Neural crest cell (in vitro differentiated cells): ENCODE measurements around the gene SUSD2. TPM values are rescaled to one million over a fixed set of nuclear protein-coding genes. Genes with fewer than 3 reads are reported as not detected.
"Not testable (repeated sequence)": the region's sequence is repeated elsewhere in the genome, so short reads cannot be mapped to it uniquely, and the experiment has no call there.

Experiments
- DNase-seq: peaks from one replicate; pipeline ENCODE4 v3.0.0; 2021; ENCODE audit warnings: low read depth, mixed read lengths, low spot score
- H3K27ac Mint-ChIP-seq: one replicate; pipeline ENCODE4 v1.8.0; 2021; ENCODE audit warnings: mild to moderate bottlenecking, mixed read lengths; ENCODE audit not compliant: unreplicated experiment
- H3K27me3 Mint-ChIP-seq: 2 replicates; pipeline ENCODE4 v1.8.0; 2021; ENCODE audit warnings: low read depth, mild to moderate bottlenecking, mixed read lengths
- H3K36me3 Mint-ChIP-seq: 2 replicates; pipeline ENCODE4 v1.8.0; 2021; ENCODE audit warnings: low read depth, mild to moderate bottlenecking, mixed read lengths
- H3K4me1 Mint-ChIP-seq: 2 replicates; pipeline ENCODE4 v1.8.0; 2021; ENCODE audit warnings: mixed read lengths
- H3K4me3 Mint-ChIP-seq: one replicate; pipeline ENCODE4 v1.8.0; 2021; ENCODE audit warnings: mild to moderate bottlenecking, mixed read lengths
- H3K9me3 Mint-ChIP-seq: 2 replicates; pipeline ENCODE4 v1.8.0; 2021; ENCODE audit warnings: mixed read lengths
- CTCF ChIP-seq: fragments of 200-600 bp; sonication (generic); conservative IDR thresholded peaks from 2 replicates; pipeline ENCODE4 v1.5.0; 2021; ENCODE audit warnings: antibody characterized with exemption, mild to moderate bottlenecking
- total RNA-seq: library from RNA; stranded (reverse); gene quantifications from 2 replicates; pipeline ENCODE4 v1.2.1, GENCODE V29; 2021

SUSD2 gene
- total RNA-seq, 1 donor from 2014 or later, result 0.37 TPM

- peaks cover 3% of the 10 kb centered on the region for H3K27me3 Mint-ChIP-seq
- DNase-seq, result no peak
- peaks cover 42% of the 10 kb centered on the region for H3K4me1 Mint-ChIP-seq
- TF ChIP-seq CTCF, result no peak
- peak overlapping the region; percentile 97 for H3K27ac Mint-ChIP-seq
- no peak overlapping the region for H3K4me3 Mint-ChIP-seq
- H3K9me3 Mint-ChIP-seq, result peaks cover 12% of the 10 kb centered on the region
- H3K36me3 Mint-ChIP-seq, result peaks cover 7% of the 10 kb centered on the region
Measured at GRCh38 chr22:24207264-24208011, 26.2 kb downstream of the SUSD2 start.

- Mint-ChIP-seq H3K27me3 (peaks cover 3% of the 10 kb centered on the region), H3K36me3 (peaks cover 7% of the 10 kb centered on the region), H3K4me3 (no peak overlapping the region), H3K27ac (peak overlapping the region; percentile 97), H3K9me3 (peaks cover 12% of the 10 kb centered on the region), H3K4me1 (peaks cover 42% of the 10 kb centered on the region)
- no peak for DNase-seq
- TF ChIP-seq CTCF, result no peak
Measured at GRCh38 chr22:24208012-24208749, 26.9 kb downstream of the SUSD2 start.

- DNase-seq, result no peak
- H3K27ac Mint-ChIP-seq, result no peak overlapping the region
- no peak overlapping the region for H3K4me3 Mint-ChIP-seq
- peaks cover 7% of the 10 kb centered on the region for H3K36me3 Mint-ChIP-seq
- H3K9me3 Mint-ChIP-seq, result peaks cover 10% of the 10 kb centered on the region
- peaks cover 42% of the 10 kb centered on the region for H3K4me1 Mint-ChIP-seq
- no peak for TF ChIP-seq CTCF
- H3K27me3 Mint-ChIP-seq, result peaks cover under 1% of the 10 kb centered on the region
Measured at GRCh38 chr22:24209016-24209415, 27.7 kb downstream of the SUSD2 start.

- Mint-ChIP-seq H3K4me1 (peaks cover 42% of the 10 kb centered on the region), H3K9me3 (peaks cover 6% of the 10 kb centered on the region), H3K27me3 (no peaks in the 10 kb centered on the region), H3K27ac (no peak overlapping the region), H3K4me3 (no peak overlapping the region), H3K36me3 (peaks cover 7% of the 10 kb centered on the region)
- no peak for DNase-seq
- no peak for TF ChIP-seq CTCF
Measured at GRCh38 chr22:24209687-24210086, 28.4 kb downstream of the SUSD2 start.

GRCh38 chr22:24210409-24210808 is 29.1 kb downstream of the SUSD2 start:
- H3K4me3 Mint-ChIP-seq, H3K36me3 Mint-ChIP-seq, H3K27me3 Mint-ChIP-seq, H3K9me3 Mint-ChIP-seq, DNase-seq, H3K27ac Mint-ChIP-seq: not testable (repeated sequence)
- peaks cover 41% of the 10 kb centered on the region for H3K4me1 Mint-ChIP-seq

- not testable (repeated sequence) for H3K4me3 Mint-ChIP-seq, DNase-seq, H3K27ac Mint-ChIP-seq, H3K9me3 Mint-ChIP-seq, H3K36me3 Mint-ChIP-seq, H3K27me3 Mint-ChIP-seq
- H3K4me1 Mint-ChIP-seq, result peaks cover 35% of the 10 kb centered on the region
Measured at GRCh38 chr22:24211716-24212115, 30.4 kb downstream of the SUSD2 start.

GRCh38 chr22:24213111-24213510 is 31.8 kb downstream of the SUSD2 start:
- H3K36me3 Mint-ChIP-seq, DNase-seq, H3K27me3 Mint-ChIP-seq, H3K9me3 Mint-ChIP-seq, H3K27ac Mint-ChIP-seq, H3K4me3 Mint-ChIP-seq: not testable (repeated sequence)
- H3K4me1 Mint-ChIP-seq, result peaks cover 21% of the 10 kb centered on the region
